Activated CD4-positive, alpha-beta memory T cell treated with anti-CD3 and anti-CD28 coated beads for 36 hours (primary cell): ENCODE data around the gene GTF3C5. TPM values are rescaled to one million over a fixed set of nuclear protein-coding genes. Genes with fewer than 3 reads are reported as not detected.

Source experiments
- CTCF ChIA-PET: fragments of 350-600 bp; sonication (Branson Sonifier 250); formaldehyde crosslinking; loops from one replicate; lab custom pipeline; 2021; ENCODE audit warnings: antibody characterized with exemption, inconsistent platforms; lab: Charles Lee
- POLR2A ChIA-PET: fragments of 350-600 bp; sonication (Branson Sonifier 250); formaldehyde crosslinking; loops from one replicate; lab custom pipeline; 2021; ENCODE audit warnings: antibody characterized with exemption; lab: Charles Lee
- DNase-seq: peaks from one replicate; pipeline ENCODE4 v3.0.0-alpha.2; 2020
- H3K27ac Mint-ChIP-seq: one replicate; pipeline ENCODE4 v1.8.0; 2021; ENCODE audit warnings: mixed read lengths
- H3K27me3 Mint-ChIP-seq: one replicate; pipeline ENCODE4 v1.8.0; 2021; ENCODE audit warnings: mixed read lengths
- H3K36me3 Mint-ChIP-seq: one replicate; pipeline ENCODE4 v1.8.0; 2021; ENCODE audit warnings: mixed read lengths
- H3K4me1 Mint-ChIP-seq: one replicate; pipeline ENCODE4 v1.8.0; 2021; ENCODE audit warnings: low read depth, mixed read lengths
- H3K4me3 Mint-ChIP-seq: one replicate; pipeline ENCODE4 v1.8.0; 2021; ENCODE audit warnings: mild to moderate bottlenecking, mixed read lengths
- H3K9me3 Mint-ChIP-seq: one replicate; pipeline ENCODE4 v1.8.0; 2021; ENCODE audit warnings: mixed read lengths
- intact Hi-C: fragments of 100-400 bp; cut with micrococcal nuclease; formaldehyde crosslinking; loops from one replicate; pipeline ENCODE4 v1.15.1; 2023
- microRNA-seq: library from miRNA; unstranded; fragments of <30 nt; microRNA quantifications from one replicate; pipeline ENCODE4 v1.2.0, GENCODE V29; 2022; ENCODE audit warnings: borderline number of aligned reads, borderline microRNAs expressed, borderline replicate concordance
- total RNA-seq, 2 experiments: library from RNA; stranded (reverse); gene quantifications; one replicate each; pipeline ENCODE4 v1.2.3, GENCODE V29; 2021

The GTF3C5 gene
- total RNA-seq, 2 experiments from 2014 or later: 80.3 to 81.2 TPM

- no peak for DNase-seq
- Mint-ChIP-seq H3K4me1 (no peaks in the 10 kb centered on the region), H3K9me3 (peaks cover 6% of the 10 kb centered on the region), H3K4me3 (no peak overlapping the region), H3K27ac (no peak overlapping the region), H3K27me3 (no peaks in the 10 kb centered on the region), H3K36me3 (peaks cover 63% of the 10 kb centered on the region)
- ChIA-PET POLR2A (interaction anchor here (1.6 kb wide), 1 partner anchor 46 kb away, joined by 4 read pairs; no protein-coding TSS in a partner anchor), CTCF (interaction anchor here (0.6 to 26.8 kb wide), 11 partner anchors 9 to 80 kb away, joined by 3 to 552 read pairs (median 3); partner anchors contain the start of genes GTF3C5 and RALGDS)
- intact Hi-C loops: loop anchor here (1.0 kb wide), 2 partner anchors 42 to 46 kb away; no protein-coding TSS in a partner anchor
These were observed 71.6 kb downstream of the GTF3C5 start for GRCh38 chr9:133102190-133103021.

DNA sequence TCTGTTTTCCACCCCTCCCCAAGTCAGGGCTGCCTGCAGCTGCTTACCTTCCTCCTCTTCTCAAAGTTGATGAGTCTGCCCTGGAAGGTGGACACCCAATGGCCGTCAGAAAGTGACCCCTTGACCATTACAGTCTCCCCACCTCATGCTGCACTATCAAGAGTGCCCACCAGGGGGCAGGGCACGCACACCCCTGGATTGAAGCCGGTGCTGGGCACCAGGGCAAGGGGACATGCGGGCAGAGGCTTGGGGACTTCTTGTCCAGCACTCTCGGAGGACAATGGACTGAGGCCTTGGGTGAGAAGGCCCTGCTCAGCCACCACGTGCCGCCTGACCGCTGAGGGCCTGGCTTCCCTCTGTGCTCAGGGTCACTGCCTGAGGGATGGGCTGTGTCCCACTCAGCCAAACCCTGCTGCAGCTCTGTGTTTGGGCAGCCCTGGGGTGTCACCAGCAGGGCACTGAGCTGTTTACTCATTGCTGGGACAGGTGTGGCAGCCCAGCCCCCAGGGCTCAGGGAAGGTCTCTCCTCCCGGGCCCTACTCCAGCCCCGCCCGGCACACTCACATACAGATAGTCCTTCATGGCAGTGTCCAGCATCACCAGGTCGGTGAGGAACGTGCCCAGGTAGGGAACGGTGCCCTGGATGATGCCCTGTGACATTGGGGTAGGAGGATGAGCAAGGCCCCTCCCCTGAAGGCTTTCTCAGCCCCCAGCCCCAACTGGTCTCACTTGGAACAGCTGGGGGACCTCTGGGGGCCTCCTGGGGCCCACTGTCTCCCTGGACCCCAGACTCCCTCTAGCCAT lies 72.6 kb downstream of the GTF3C5 start:
- H3K9me3 Mint-ChIP-seq: no peaks in the 10 kb centered on the region
- H3K36me3 Mint-ChIP-seq: peaks cover 61% of the 10 kb centered on the region
- H3K4me3 Mint-ChIP-seq: no peak overlapping the region
- H3K4me1 Mint-ChIP-seq: no peaks in the 10 kb centered on the region
- H3K27me3 Mint-ChIP-seq: no peaks in the 10 kb centered on the region
- peak overlapping the region; percentile 44 for H3K27ac Mint-ChIP-seq
- ChIA-PET CTCF (interaction anchor here (0.6 to 26.8 kb wide), 9 partner anchors 8 to 72 kb away, joined by 3 to 552 read pairs (median 4); partner anchors contain the start of genes GTF3C5 and RALGDS), POLR2A (no interaction called here)
- DNase-seq: peak; percentile 63
- intact Hi-C loops: loop anchor here (1.0 kb wide), 2 partner anchors 41 to 45 kb away; no protein-coding TSS in a partner anchor

- intact Hi-C loops: loop anchor here (1.0 kb wide), 2 partner anchors 40 to 44 kb away; no protein-coding TSS in a partner anchor
- peaks cover 55% of the 10 kb centered on the region for H3K36me3 Mint-ChIP-seq
- H3K4me1 Mint-ChIP-seq: no peaks in the 10 kb centered on the region
- ChIA-PET CTCF (interaction anchor here (0.9 to 26.8 kb wide), 6 partner anchors 10 to 55 kb away, joined by 3 to 552 read pairs (median 4); partner anchors contain the start of gene RALGDS), POLR2A (no interaction called here)
- H3K9me3 Mint-ChIP-seq: no peaks in the 10 kb centered on the region
- no peaks in the 10 kb centered on the region for H3K27me3 Mint-ChIP-seq
- no peak overlapping the region for H3K27ac Mint-ChIP-seq
- H3K4me3 Mint-ChIP-seq: no peak overlapping the region
- DNase-seq: no peak
These were observed 73.2 kb downstream of the GTF3C5 start for GRCh38 chr9:133103987-133104505.

DNA sequence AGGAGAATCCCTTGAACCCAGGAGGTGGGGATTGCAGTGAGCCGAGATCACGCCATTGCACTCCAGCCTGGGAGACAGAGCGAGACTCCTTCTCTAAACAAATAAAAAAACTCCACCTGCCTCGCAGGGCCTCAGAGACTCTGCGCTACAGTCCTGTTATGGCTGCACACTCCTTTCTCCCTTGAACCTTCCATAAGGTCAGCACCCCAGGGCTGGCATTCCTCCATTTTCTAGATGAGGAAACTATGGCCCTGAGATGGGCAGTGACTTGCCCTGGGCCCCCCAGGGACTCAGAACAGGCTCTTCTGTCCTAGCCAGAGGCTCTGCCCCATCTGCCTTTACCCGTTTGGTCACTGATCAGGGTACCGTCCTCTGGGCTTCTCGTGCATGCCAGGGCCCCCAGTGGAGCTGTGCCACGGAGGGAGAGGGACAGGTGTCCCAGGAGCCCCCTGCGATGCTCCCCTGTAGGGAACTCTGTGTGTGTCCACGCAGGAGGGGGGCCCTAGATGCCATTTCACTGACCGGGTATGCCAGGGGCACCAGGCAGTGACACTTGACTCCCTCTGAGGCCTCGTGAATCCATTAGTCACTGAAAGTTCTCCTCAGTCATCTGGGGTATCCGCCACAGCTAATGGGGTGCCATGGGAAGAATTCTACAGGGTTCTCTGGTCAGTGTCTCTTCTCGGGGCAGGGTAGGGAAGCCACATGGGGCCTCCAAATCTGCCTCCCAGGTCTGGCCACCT lies 74.1 kb downstream of the GTF3C5 start:
- H3K36me3 Mint-ChIP-seq: peaks cover 54% of the 10 kb centered on the region
- H3K27me3 Mint-ChIP-seq: no peaks in the 10 kb centered on the region
- no peak overlapping the region for H3K4me3 Mint-ChIP-seq
- no peak for DNase-seq
- no peak overlapping the region for H3K27ac Mint-ChIP-seq
- no peaks in the 10 kb centered on the region for H3K9me3 Mint-ChIP-seq
- intact Hi-C loops: no loop called here
- ChIA-PET POLR2A (interaction anchor here (1.9 kb wide), 1 partner anchor 10 kb away, joined by 4 read pairs; no protein-coding TSS in a partner anchor), CTCF (interaction anchor here (0.7 to 26.8 kb wide), 3 partner anchors 16 to 83 kb away, joined by 3 to 552 read pairs (median 5); partner anchors contain the start of gene RALGDS)
- peaks cover 1% of the 10 kb centered on the region for H3K4me1 Mint-ChIP-seq

GRCh38 chr9:133105461-133105770 lies 74.6 kb downstream of the GTF3C5 start:
- peaks cover 54% of the 10 kb centered on the region for H3K36me3 Mint-ChIP-seq
- no peaks in the 10 kb centered on the region for H3K9me3 Mint-ChIP-seq
- H3K4me1 Mint-ChIP-seq: peaks cover 7% of the 10 kb centered on the region
- CTCF ChIA-PET: interaction anchor here (0.7 to 26.8 kb wide), 2 partner anchors 42 to 83 kb away, joined by 3 to 552 read pairs; no protein-coding TSS in a partner anchor
- no peak overlapping the region for H3K27ac Mint-ChIP-seq
- H3K4me3 Mint-ChIP-seq: no peak overlapping the region
- intact Hi-C loops: no loop called here
- POLR2A ChIA-PET: interaction anchor here (1.9 kb wide), 1 partner anchor 9 kb away, joined by 4 read pairs; no protein-coding TSS in a partner anchor
- no peaks in the 10 kb centered on the region for H3K27me3 Mint-ChIP-seq
- DNase-seq: no peak

- ChIA-PET CTCF (interaction anchor here (0.7 to 26.8 kb wide), 4 partner anchors 10 to 74 kb away, joined by 3 to 552 read pairs (median 3); no protein-coding TSS in a partner anchor), POLR2A (interaction anchor here (1.0 to 1.9 kb wide), 2 partner anchors 8 to 38 kb away, joined by 3 to 4 read pairs; no protein-coding TSS in a partner anchor)
- peaks cover 7% of the 10 kb centered on the region for H3K4me1 Mint-ChIP-seq
- peaks cover 44% of the 10 kb centered on the region for H3K36me3 Mint-ChIP-seq
- intact Hi-C loops: no loop called here
- H3K27ac Mint-ChIP-seq: no peak overlapping the region
- H3K9me3 Mint-ChIP-seq: no peaks in the 10 kb centered on the region
- DNase-seq: no peak
- H3K4me3 Mint-ChIP-seq: no peak overlapping the region
- H3K27me3 Mint-ChIP-seq: no peaks in the 10 kb centered on the region
These were observed 75.9 kb downstream of the GTF3C5 start for GRCh38 chr9:133106511-133107244.

- Mint-ChIP-seq H3K36me3 (peaks cover 40% of the 10 kb centered on the region), H3K4me1 (peaks cover 9% of the 10 kb centered on the region), H3K9me3 (no peaks in the 10 kb centered on the region), H3K4me3 (no peak overlapping the region), H3K27ac (no peak overlapping the region), H3K27me3 (no peaks in the 10 kb centered on the region)
- DNase-seq: no peak
- ChIA-PET CTCF (interaction anchor here (1.1 to 26.8 kb wide), 2 partner anchors 40 to 130 kb away, joined by 3 to 552 read pairs; no protein-coding TSS in a partner anchor), POLR2A (no interaction called here)
- intact Hi-C loops: no loop called here
These were observed 76.5 kb downstream of the GTF3C5 start for GRCh38 chr9:133107245-133107722.

Small RNAs within 50 kb of the gene (microRNA-seq; reads per million reads assigned to microRNA genes)
- 9.4 reads per million, percentile 31 among the genes with 10 or more reads in this experiment for gene MIR6877

Other genes starting within 250 kb of the GTF3C5 start
- under 1 TPM; 0.10 to 0.39 TPM for gene AK8, start 152.7 kb upstream of the GTF3C5 start, total RNA-seq
- 1 to 10 TPM; 1.8 to 3.6 TPM for gene SPACA9, start 152.1 kb upstream of the GTF3C5 start, total RNA-seq
- 10 to 100 TPM; 19.6 to 23.6 TPM for gene TSC1, start 86.4 kb upstream of the GTF3C5 start, total RNA-seq
- gene GFI1B, start 52.3 kb upstream of the GTF3C5 start, total RNA-seq: not detected
- 1 to 10 TPM in 1 of 2 experiments, under 1 TPM in 1; 0.88 to 1.0 TPM for gene CEL, start 31.0 kb downstream of the GTF3C5 start, total RNA-seq
- gene RALGDS, start 90.2 kb downstream of the GTF3C5 start, total RNA-seq: 10 to 100 TPM; 65.4 TPM
- gene GBGT1, start 132.9 kb downstream of the GTF3C5 start, total RNA-seq: 1 to 10 TPM; 3.2 to 3.6 TPM
- gene OBP2B, start 178.3 kb downstream of the GTF3C5 start, total RNA-seq: not detected
- gene ABO, start 244.2 kb downstream of the GTF3C5 start, total RNA-seq: not detected